Spleen (tissue), 7 donors: ENCODE results near the gene NSD1.

Experiments
- POLR2A ChIP-seq, 3 donors: fragments of 450-650 bp; IDR thresholded peaks; one replicate each; pipeline ENCODE4 v1.5.1; 2017; ENCODE audit warnings: antibody characterized with exemption in 3 of 3, mild to moderate bottlenecking in 1 of 3
- POLR2AphosphoS5 ChIP-seq, 3 donors: sonication (generic); formaldehyde crosslinking; IDR thresholded peaks; one replicate each; pipeline ENCODE4 v1.5.1; 2017; ENCODE audit warnings: antibody characterized with exemption in 3 of 3
- TF ChIP-seq, protein P1 (sequence below), 11 experiments: fragments of 200-600 bp in 7 of 11; fragments of 450-650 bp in 4 of 11; sonication (generic) in 4 of 11; IDR thresholded peaks in 8 of 11; conservative IDR thresholded peaks in 3 of 11; 1 replicate in 7 of 11; 2 replicates in 4 of 11; pipeline versions ENCODE4 v1.4.0 to v1.8.0; 2016 to 2021; ENCODE audit warnings: antibody characterized with exemption in 11 of 11, inconsistent platforms in 4 of 11, mild to moderate bottlenecking in 1 of 11
- donor health status: DM: no; HTN: no; CAD: no; lungs with moderate emphysema.
- donor health status: DM: no; HTN: no; CAD: no.
- donor health status: DM: no; HTN: no; CAD: no.

DNA sequence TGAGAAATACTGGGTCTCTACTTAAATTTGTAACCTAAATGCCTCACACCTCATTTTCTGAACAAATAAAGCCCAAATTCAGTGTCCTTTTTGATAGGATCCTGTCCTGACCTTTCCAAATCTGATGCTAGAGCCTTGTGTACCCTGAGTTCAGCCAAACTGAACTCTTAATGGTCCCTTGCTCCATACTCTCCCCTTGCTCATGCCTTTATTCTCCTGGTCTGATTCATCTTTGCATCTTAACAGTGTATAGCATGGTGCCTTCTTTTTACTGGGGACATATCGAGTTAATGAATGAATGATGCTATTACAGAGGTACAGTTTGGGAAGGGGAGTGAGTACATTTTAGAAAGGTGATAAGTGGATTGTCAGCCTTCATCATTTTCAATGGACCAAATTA, 9.2 kb downstream of the NSD1 start:
- TF ChIP-seq, protein P1, sequence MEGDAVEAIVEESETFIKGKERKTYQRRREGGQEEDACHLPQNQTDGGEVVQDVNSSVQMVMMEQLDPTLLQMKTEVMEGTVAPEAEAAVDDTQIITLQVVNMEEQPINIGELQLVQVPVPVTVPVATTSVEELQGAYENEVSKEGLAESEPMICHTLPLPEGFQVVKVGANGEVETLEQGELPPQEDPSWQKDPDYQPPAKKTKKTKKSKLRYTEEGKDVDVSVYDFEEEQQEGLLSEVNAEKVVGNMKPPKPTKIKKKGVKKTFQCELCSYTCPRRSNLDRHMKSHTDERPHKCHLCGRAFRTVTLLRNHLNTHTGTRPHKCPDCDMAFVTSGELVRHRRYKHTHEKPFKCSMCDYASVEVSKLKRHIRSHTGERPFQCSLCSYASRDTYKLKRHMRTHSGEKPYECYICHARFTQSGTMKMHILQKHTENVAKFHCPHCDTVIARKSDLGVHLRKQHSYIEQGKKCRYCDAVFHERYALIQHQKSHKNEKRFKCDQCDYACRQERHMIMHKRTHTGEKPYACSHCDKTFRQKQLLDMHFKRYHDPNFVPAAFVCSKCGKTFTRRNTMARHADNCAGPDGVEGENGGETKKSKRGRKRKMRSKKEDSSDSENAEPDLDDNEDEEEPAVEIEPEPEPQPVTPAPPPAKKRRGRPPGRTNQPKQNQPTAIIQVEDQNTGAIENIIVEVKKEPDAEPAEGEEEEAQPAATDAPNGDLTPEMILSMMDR (IDR thresholded peaks at IDR 0.05 in 8 of 11, conservative IDR thresholded peaks at IDR 0.05 in 3 of 11) = no peak
- TF ChIP-seq POLR2AphosphoS5 (IDR thresholded peaks at IDR 0.05) = no peak
- TF ChIP-seq POLR2A (IDR thresholded peaks at IDR 0.05) = no peak
